Nephron (organoid): ENCODE measurements around the gene MAP1S.

Experiments
- H3K27ac Mint-ChIP-seq, 3 experiments: 2 replicates each; pipeline ENCODE4 v1.8.0; 2020; ENCODE audit warnings: mixed read lengths in 3 of 3, mild to moderate bottlenecking in 2 of 3, moderate library complexity in 1 of 3
- H3K27me3 Mint-ChIP-seq: 2 replicates; pipeline ENCODE4 v1.8.0; 2021; ENCODE audit warnings: low read depth, mild to moderate bottlenecking, moderate library complexity, mixed read lengths
- H3K36me3 Mint-ChIP-seq: 2 replicates; pipeline ENCODE4 v1.8.0; 2020; ENCODE audit warnings: low read depth, mixed read lengths
- H3K4me1 Mint-ChIP-seq: 2 replicates; pipeline ENCODE4 v1.8.0; 2020; ENCODE audit warnings: mixed read lengths
- H3K4me3 Mint-ChIP-seq, 3 experiments: 2 replicates each; pipeline ENCODE4 v1.8.0; 2020; ENCODE audit warnings: mild to moderate bottlenecking in 3 of 3, mixed read lengths in 3 of 3, moderate library complexity in 2 of 3
- H3K9me3 Mint-ChIP-seq: 2 replicates; pipeline ENCODE4 v1.8.0; 2020; ENCODE audit warnings: mixed read lengths
- CTCF ChIP-seq, 3 experiments: fragments of 200-600 bp; sonication (generic); IDR thresholded peaks; one replicate each; pipeline ENCODE4 v1.5.0; 2021; ENCODE audit warnings: antibody characterized with exemption in 3 of 3; ENCODE audit not compliant: unreplicated experiment in 3 of 3

Gene MAP1S

GRCh38 chr19:17725422-17726078, 6.3 kb downstream of the MAP1S start:
- peak in 1 of 3 experiments; percentile 24 for TF ChIP-seq CTCF (IDR thresholded peaks at IDR 0.05; ENCODE audit: unreplicated experiment in 3 of 3)
- Mint-ChIP-seq H3K36me3 (peaks cover 37% of the 10 kb centered on the region), H3K27ac (no peak overlapping the region), H3K9me3 (no peaks in the 10 kb centered on the region), H3K4me1 (peaks cover 16% of the 10 kb centered on the region), H3K4me3 (no peak overlapping the region), H3K27me3 (no peaks in the 10 kb centered on the region)

- H3K27me3 Mint-ChIP-seq: no peaks in the 10 kb centered on the region
- TF ChIP-seq CTCF (IDR thresholded peaks at IDR 0.05; ENCODE audit: unreplicated experiment in 3 of 3): peak in 1 of 3 experiments; percentile 4
- H3K27ac Mint-ChIP-seq: no peak overlapping the region
- H3K9me3 Mint-ChIP-seq: peaks cover under 1% of the 10 kb centered on the region
- H3K36me3 Mint-ChIP-seq: peaks cover 44% of the 10 kb centered on the region
- H3K4me1 Mint-ChIP-seq: peaks cover 9% of the 10 kb centered on the region
- H3K4me3 Mint-ChIP-seq: no peak overlapping the region
These were observed 7.0 kb downstream of the MAP1S start for GRCh38 chr19:17726136-17726741.

- peaks cover 50% of the 10 kb centered on the region for H3K36me3 Mint-ChIP-seq
- no peak for TF ChIP-seq CTCF (IDR thresholded peaks at IDR 0.05; ENCODE audit: unreplicated experiment in 3 of 3)
- H3K9me3 Mint-ChIP-seq: peaks cover 4% of the 10 kb centered on the region
- no peak overlapping the region for H3K4me3 Mint-ChIP-seq
- H3K27me3 Mint-ChIP-seq: no peaks in the 10 kb centered on the region
- peaks cover 8% of the 10 kb centered on the region for H3K4me1 Mint-ChIP-seq
- no peak overlapping the region for H3K27ac Mint-ChIP-seq
These were observed 7.9 kb downstream of the MAP1S start for GRCh38 chr19:17726964-17727773.

GRCh38 chr19:17727843-17728242, 8.6 kb downstream of the MAP1S start:
- Mint-ChIP-seq H3K27ac (no peak overlapping the region), H3K36me3 (peaks cover 54% of the 10 kb centered on the region), H3K27me3 (no peaks in the 10 kb centered on the region), H3K4me3 (no peak overlapping the region), H3K4me1 (peaks cover 10% of the 10 kb centered on the region), H3K9me3 (peaks cover 4% of the 10 kb centered on the region)
- no peak for TF ChIP-seq CTCF (IDR thresholded peaks at IDR 0.05; ENCODE audit: unreplicated experiment in 3 of 3)

GRCh38 chr19:17733127-17733526, 13.8 kb downstream of the MAP1S start:
- Mint-ChIP-seq H3K9me3 (peaks cover 4% of the 10 kb centered on the region), H3K27me3 (no peaks in the 10 kb centered on the region), H3K4me3 (no peak overlapping the region), H3K27ac (no peak overlapping the region), H3K4me1 (peaks cover 5% of the 10 kb centered on the region), H3K36me3 (peaks cover 63% of the 10 kb centered on the region)
- no peak for TF ChIP-seq CTCF (IDR thresholded peaks at IDR 0.05; ENCODE audit: unreplicated experiment in 3 of 3)
